OCI-LY7 (cell line): ENCODE results near the gene DYNLT2B.

Experiments
- CTCF ChIP-seq: fragments of 200-600 bp; sonication (generic); conservative IDR thresholded peaks from 2 replicates; pipeline ENCODE4 v1.5.1; 2014; ENCODE audit warnings: mild to moderate bottlenecking, antibody characterized with exemption, low read length, moderate library complexity, mixed read lengths
- EZH2phosphoT487 ChIP-seq: fragments of 200-600 bp; sonication (generic); IDR thresholded peaks from 2 replicates; pipeline ENCODE4 v1.6.1; 2018; ENCODE audit warnings: low read depth, borderline replicate concordance, mild to moderate bottlenecking, mixed run types, antibody characterized with exemption, low read length, moderate library complexity, mixed read lengths

GRCh38 chr3:196339044-196339443 is 21.0 kb upstream of the DYNLT2B start:
- TF ChIP-seq CTCF: no peak
- TF ChIP-seq EZH2phosphoT487: no peak
